ENCODE measurements around the gene NDUFS4.

- no peak for TF ChIP-seq POLR2AphosphoS5 (IDR thresholded peaks at IDR 0.05; ENCODE audit: low read depth)
- TF ChIP-seq, protein P1, sequence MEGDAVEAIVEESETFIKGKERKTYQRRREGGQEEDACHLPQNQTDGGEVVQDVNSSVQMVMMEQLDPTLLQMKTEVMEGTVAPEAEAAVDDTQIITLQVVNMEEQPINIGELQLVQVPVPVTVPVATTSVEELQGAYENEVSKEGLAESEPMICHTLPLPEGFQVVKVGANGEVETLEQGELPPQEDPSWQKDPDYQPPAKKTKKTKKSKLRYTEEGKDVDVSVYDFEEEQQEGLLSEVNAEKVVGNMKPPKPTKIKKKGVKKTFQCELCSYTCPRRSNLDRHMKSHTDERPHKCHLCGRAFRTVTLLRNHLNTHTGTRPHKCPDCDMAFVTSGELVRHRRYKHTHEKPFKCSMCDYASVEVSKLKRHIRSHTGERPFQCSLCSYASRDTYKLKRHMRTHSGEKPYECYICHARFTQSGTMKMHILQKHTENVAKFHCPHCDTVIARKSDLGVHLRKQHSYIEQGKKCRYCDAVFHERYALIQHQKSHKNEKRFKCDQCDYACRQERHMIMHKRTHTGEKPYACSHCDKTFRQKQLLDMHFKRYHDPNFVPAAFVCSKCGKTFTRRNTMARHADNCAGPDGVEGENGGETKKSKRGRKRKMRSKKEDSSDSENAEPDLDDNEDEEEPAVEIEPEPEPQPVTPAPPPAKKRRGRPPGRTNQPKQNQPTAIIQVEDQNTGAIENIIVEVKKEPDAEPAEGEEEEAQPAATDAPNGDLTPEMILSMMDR (IDR thresholded peaks at IDR 0.05; ENCODE audit: insufficient read depth, low read length): no peak
These were observed 20.1 kb downstream of the NDUFS4 start for GRCh38 chr5:53580547-53580946.

Measured in HL-60 (cell line).